SHP77 treated with DMSO at 0.1 percent for 48 hours (cell line): ENCODE measurements around the gene PALM3.
"Not testable (repeated sequence)": the region's sequence is repeated elsewhere in the genome, so short reads cannot be mapped to it uniquely, and the experiment has no call there.

Experiments
- DNase-seq: peaks from one replicate; lab custom pipeline; 2025; lab: John Stamatoyannopoulos, UW

The PALM3 gene

DNA sequence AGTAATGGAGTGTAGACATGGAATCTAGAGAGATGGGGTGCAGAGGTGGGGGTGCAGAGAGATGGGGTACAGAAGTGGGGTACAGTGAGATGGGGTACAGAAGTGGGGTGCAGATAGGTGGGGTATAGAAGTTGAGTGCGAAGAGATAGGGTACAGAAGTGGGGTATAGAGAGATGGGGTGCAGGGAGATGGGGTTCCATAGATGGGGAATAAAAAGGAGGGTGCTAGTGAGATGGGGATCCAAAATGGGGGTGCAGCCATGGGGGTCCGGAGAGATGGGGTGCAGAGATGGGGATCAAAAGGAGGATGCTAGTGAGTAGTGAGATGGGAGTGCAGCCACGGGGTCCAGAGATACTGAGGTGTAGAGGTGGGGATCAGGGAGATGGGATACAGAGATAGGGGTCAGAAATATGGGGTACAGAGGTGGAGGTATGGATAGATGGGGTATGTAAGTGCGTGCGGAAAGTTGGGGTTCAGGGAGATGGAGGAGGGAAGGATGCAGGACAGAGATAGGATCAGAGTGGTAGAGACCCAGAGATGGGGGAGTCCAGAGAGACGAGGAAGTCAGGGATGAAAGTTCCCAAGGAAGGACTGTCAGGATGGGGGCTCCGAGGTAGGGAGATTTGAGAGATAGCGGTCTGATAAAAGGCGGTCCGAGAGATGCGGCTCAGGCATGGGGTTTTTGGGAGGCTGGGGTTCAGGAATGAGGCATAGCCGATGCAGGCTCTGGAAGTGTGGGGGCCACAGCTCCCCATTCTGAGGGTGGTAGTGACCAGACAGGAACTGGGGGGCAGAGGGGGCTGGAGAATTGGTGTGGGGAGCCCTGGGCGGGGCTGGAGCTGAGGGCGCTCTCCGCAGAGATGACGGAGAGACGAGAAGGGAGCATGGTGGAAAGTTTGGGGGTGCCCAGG, 3.4 kb downstream of the PALM3 start:
- no peak for DNase-seq

- DNase-seq: no peak
Measured at GRCh38 chr19:14056741-14057356, 5.0 kb downstream of the PALM3 start.

GRCh38 chr19:14056069-14056666, 5.7 kb downstream of the PALM3 start:
- DNase-seq: no peak

DNA sequence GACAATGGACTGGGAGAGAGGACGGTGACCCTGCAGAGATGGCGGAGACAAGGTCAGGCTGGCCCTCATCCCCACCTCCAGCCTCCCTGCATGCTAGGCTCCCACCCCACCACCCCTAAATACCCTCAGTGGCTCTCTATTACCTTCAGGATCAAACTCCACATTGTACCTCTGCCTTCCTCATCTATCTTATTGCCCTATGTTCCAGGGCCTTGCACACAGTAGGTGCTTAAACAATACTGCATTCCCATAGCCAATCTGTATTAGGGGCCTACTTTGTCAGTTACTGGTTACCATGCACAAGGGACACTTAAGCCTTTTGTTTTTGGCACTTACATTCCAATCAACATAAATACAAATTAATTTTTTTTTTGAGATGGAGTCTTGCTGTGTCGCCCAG, 6.5 kb downstream of the PALM3 start:
- DNase-seq: no peak

- DNase-seq: no peak
Measured at GRCh38 chr19:14054721-14055120, 7.2 kb downstream of the PALM3 start.

DNA sequence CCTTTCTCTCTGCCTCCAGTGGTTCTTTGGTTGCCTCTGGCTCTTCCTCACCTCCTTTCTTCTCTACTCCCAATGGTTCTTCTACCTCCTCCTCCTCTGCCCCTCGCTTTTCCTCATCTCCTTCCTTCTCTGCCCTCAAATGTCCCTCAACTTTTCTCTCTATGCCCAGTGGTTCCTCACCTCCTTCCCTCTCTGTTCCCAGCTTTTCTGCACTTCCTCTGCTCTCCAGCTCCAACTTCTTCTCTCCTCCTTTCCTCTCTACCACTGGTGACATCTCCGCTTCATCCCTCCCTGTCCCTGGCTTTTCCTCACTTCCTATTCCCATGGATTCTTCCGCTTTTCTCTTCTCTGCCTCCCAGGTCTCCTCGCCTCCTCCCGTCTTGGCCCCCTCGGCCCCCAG, 7.8 kb downstream of the PALM3 start:
- DNase-seq: no peak

DNA sequence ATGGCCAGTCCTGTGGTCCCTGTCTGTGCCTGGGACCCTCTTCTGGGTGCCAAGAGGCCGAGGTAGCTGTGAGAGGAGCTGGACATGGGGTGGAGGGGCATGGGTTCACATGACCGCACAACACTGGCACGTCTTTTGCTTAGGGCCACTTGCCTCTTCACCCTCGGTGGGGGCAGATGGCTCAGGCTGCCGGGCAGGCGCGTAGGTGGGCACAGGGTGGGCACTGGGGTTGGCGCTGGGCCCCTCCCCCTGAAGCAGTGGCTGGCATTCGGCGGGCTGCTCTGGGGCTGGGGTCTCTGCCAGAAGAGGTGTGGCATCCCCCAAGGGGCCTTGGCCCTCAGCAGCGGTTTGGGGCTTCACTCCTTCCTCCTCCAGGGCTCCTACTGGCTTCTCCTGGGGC, 8.4 kb downstream of the PALM3 start:
- no peak for DNase-seq

GRCh38 chr19:14053032-14053431, 8.8 kb downstream of the PALM3 start:
- DNase-seq: no peak

- DNase-seq: no peak
Measured at GRCh38 chr19:14052470-14052869, 9.4 kb downstream of the PALM3 start.

DNA sequence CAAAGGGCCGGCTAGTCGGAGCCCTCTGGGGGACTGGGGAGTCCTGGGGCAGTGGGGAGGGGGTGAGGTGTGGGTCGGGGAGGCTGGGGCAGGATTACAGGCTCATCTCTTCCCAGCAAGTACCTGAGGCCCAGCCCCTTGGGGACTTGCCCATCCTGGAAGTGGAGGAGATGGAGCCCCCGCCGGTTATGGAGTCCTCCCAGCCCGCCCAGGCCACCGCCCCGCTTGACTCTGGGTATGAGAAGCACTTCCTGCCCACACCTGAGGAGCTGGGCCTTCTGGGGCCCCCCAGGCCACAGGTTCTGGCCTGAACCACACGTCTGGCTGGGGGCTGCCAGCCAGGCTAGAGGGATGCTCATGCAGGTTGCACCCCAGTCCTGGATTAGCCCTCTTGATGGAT, 9.9 kb downstream of the PALM3 start:
- no peak for DNase-seq

DNA sequence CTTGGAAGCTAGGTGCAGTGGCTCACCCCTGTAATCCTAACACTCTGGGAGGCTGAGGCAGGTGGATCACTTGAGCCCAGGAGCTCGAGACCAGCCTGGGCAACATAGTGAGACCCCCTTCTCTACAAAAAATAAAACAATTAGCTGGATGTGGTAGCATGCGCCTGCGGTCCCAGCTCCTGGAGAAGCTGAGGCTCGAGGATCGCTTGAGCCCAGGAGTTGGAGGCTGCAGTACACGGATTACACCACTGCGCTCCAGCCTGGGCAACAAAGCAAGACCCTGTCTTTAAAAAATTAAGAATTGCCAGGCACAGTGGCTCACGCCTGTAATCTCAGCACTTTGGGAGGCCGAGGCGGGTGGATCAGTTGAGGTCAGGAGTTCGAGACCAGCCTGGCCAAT, 10.9 kb downstream of the PALM3 start:
- not testable (repeated sequence) for DNase-seq

- DNase-seq: no peak
Measured at GRCh38 chr19:14050512-14050911, 11.4 kb downstream of the PALM3 start.

- DNase-seq: no peak
Measured at GRCh38 chr19:14048443-14049153, 13.3 kb downstream of the PALM3 start.

- not testable (repeated sequence) for DNase-seq
Measured at GRCh38 chr19:14047866-14048265, 14.0 kb downstream of the PALM3 start.

DNA sequence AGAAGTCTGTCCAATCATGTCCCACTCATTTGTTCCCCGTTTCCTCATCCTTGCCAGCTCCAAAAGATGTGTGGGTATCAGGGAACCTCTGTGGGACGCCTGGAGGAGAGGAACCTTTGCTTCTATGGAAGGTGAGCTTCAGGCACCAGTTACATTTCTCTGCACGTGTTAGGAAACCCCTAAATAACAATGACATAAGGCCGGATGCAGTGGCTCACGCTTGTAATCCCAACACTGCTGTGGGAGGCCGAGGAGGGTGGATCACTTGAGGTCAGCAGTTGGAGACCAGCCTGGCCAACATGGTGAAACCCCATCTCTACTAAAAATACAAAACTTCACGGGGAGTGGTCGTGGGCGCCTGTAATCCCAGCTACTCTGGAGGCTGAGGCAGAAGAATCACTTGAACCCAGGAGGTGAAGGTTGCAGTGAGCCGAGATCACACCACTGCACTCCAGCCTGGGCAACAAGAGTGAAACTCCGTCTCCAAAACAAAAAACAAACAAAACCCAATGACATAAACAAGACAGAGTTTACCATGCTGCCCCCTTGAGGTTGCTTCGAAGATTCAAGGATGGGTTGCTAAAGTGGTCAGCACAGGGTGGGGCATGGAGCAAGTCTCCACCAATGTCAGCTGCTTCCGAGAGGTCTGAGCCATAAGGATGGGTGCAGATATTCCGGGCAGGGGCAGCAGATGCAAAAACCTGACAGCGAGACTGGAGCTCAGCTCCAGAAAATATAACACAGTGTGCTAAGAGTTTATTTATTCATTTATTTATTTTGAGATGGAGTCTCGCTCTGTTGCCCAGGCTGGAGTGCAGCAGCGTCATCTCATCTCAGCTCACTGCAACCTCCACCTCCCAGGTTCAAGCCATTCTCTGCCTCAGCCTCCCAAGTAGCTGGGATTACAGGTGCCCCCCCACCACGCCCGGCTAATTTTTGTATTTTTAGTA, 18.9 kb downstream of the PALM3 start:
- not testable (repeated sequence) for DNase-seq

- DNase-seq: no peak
Measured at GRCh38 chr19:14039181-14039580, 22.7 kb downstream of the PALM3 start.

- no peak for DNase-seq
Measured at GRCh38 chr19:14035706-14036105, 26.2 kb downstream of the PALM3 start.

- not testable (repeated sequence) for DNase-seq
Measured at GRCh38 chr19:14035159-14035558, 26.7 kb downstream of the PALM3 start.

DNA sequence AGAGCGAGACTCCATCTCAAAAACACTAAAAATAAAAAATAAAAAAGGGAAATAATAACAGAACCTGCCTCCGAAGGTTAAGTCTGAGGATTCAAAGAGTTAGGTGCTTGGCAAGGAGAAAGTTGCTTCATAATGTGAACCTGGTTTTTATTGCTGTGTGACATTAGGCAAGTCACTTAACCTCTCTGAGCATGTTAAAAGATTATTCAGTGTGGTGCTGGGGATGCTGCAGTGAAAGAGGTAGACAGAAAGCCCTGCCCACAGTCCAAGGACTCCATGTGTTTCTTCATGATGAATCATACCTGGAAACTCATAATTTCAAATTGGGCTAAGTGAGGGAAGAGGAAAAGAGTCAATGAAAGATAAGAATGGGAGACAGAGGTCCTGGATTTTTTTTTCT, 27.9 kb downstream of the PALM3 start:
- no peak for DNase-seq

DNA sequence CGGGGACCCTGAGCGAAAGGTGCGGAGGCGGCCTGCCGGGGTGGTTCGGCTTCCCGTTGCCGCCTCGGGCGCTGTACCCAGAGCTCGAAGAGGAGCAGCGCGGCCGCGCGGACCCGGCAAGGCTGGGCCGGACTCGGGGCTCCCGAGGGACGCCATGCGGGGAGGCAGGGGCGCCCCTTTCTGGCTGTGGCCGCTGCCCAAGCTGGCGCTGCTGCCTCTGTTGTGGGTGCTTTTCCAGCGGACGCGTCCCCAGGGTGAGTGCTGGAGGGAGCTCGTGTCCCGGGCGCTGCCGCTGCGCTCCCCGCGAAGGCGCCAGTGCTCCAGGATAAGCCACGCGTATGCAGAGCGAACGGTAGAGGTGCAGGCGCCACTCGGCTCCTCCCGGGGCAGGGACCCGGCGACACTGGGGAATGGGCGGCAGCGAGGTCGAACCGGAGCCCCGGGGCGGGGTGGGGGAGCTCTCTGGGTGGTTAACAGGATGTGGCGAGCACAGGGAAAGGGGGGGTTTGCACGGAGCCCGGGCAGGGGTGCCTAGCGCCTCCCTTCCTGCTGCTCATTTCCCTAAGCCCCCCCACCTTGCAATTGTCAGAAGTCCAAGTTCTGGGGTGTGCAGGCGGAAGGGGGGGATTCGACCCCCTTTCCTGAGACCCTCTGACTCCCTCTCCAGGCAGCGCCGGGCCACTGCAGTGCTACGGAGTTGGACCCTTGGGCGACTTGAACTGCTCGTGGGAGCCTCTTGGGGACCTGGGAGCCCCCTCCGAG, 30.0 kb downstream of the PALM3 start, which contains the start of gene IL27RA:
IL27RA (plus strand) TSS at position 44 of the 762 bp plus-strand sequence; CDS start at position 155, 111 bp downstream.
- DNase-seq: no peak
